Colonic mucosa (tissue), 4 donors: ENCODE data around the gene YWHAE. TPM values are rescaled to one million over a fixed set of nuclear protein-coding genes. Genes with fewer than 3 reads are reported as not detected.
"Not testable (repeated sequence)": the region's sequence is repeated elsewhere in the genome, so short reads cannot be mapped to it uniquely, and the experiment has no call there.

ENCODE experiments used
- DNase-seq: peaks from one replicate; pipeline ENCODE4 v3.0.0-alpha.2; 2020
- H3K27ac ChIP-seq: fragments of 200-600 bp; one replicate; pipeline ENCODE4 v1.8.0; 2021
- H3K27me3 ChIP-seq: fragments of 200-600 bp; one replicate; pipeline ENCODE4 v1.8.0; 2021
- H3K36me3 ChIP-seq: fragments of 200-600 bp; one replicate; pipeline ENCODE4 v1.8.0; 2021
- H3K4me1 ChIP-seq: fragments of 200-600 bp; one replicate; pipeline ENCODE4 v1.8.0; 2021; ENCODE audit warnings: mild to moderate bottlenecking
- H3K4me3 ChIP-seq: fragments of 200-600 bp; one replicate; pipeline ENCODE4 v1.8.0; 2021
- H3K9ac ChIP-seq, 2 donors: one replicate each; pipeline ENCODE4 v1.7.0; 2013; ENCODE audit warnings: control low read depth in 2 of 2, low read depth in 2 of 2, low read length in 2 of 2
- H3K9me3 ChIP-seq: fragments of 200-600 bp; one replicate; pipeline ENCODE4 v1.8.0; 2021
- intact Hi-C: fragments of 100-400 bp; cut with DNase I; formaldehyde crosslinking; loops from one replicate; pipeline ENCODE4 v1.14.1; 2022
- total RNA-seq, 2 donors: library from RNA; stranded (reverse); fragmentation: NEBNext Ultra II Directional in 1 of 2; extraction: Animal tissue kit (Norgen Biotek cat#: 25700) in 1 of 2; gene quantifications; one replicate each; pipeline ENCODE4 v1.2.1, GENCODE V29; 2021
- TF ChIP-seq, protein P1 (sequence below): fragments of 200-600 bp; IDR thresholded peaks from one replicate; pipeline ENCODE4 v1.8.0; 2022; ENCODE audit warnings: antibody characterized with exemption, mild to moderate bottlenecking
- donor health status: healthy.
- donor health status: DM: no; HTN: no; CAD: no.
- donor health status: DM: no; HTN: no; CAD: no.

YWHAE gene
- total RNA-seq, 2 donors from 2014 or later, result 533 to 644 TPM

DNA sequence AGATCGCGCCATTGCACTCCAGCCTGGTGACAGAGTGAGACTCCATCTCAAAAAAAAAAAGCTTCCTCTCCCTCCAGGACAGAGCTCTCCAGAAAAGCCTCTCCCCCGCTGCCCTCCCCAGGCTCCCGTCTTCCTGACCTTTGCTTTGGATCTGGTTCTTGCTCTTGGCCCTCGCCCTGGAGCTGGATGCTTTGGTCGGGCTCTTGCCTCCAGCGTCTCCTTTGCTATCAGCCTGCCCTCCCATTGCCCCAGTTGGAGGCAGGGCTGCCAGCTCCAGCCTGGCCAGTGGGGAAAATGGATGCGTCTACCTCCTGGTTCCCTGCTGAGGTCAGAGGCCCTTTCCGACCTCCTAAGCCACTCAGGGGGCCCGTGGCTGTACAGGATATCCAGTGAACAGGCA, 84.6 kb downstream of the YWHAE start:
- intact Hi-C loops, result no loop called here
- TF ChIP-seq, protein P1, sequence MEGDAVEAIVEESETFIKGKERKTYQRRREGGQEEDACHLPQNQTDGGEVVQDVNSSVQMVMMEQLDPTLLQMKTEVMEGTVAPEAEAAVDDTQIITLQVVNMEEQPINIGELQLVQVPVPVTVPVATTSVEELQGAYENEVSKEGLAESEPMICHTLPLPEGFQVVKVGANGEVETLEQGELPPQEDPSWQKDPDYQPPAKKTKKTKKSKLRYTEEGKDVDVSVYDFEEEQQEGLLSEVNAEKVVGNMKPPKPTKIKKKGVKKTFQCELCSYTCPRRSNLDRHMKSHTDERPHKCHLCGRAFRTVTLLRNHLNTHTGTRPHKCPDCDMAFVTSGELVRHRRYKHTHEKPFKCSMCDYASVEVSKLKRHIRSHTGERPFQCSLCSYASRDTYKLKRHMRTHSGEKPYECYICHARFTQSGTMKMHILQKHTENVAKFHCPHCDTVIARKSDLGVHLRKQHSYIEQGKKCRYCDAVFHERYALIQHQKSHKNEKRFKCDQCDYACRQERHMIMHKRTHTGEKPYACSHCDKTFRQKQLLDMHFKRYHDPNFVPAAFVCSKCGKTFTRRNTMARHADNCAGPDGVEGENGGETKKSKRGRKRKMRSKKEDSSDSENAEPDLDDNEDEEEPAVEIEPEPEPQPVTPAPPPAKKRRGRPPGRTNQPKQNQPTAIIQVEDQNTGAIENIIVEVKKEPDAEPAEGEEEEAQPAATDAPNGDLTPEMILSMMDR, result no peak
- DNase-seq, result no peak
- H3K4me1 ChIP-seq, result no peaks in the 10 kb centered on the region
- H3K27me3 ChIP-seq, result no peaks in the 10 kb centered on the region
- no peak overlapping the region for H3K9ac ChIP-seq
- H3K36me3 ChIP-seq, result no peaks in the 10 kb centered on the region
- no peaks in the 10 kb centered on the region for H3K9me3 ChIP-seq
- H3K27ac ChIP-seq, result no peak overlapping the region
- H3K4me3 ChIP-seq, result no peak overlapping the region

DNA sequence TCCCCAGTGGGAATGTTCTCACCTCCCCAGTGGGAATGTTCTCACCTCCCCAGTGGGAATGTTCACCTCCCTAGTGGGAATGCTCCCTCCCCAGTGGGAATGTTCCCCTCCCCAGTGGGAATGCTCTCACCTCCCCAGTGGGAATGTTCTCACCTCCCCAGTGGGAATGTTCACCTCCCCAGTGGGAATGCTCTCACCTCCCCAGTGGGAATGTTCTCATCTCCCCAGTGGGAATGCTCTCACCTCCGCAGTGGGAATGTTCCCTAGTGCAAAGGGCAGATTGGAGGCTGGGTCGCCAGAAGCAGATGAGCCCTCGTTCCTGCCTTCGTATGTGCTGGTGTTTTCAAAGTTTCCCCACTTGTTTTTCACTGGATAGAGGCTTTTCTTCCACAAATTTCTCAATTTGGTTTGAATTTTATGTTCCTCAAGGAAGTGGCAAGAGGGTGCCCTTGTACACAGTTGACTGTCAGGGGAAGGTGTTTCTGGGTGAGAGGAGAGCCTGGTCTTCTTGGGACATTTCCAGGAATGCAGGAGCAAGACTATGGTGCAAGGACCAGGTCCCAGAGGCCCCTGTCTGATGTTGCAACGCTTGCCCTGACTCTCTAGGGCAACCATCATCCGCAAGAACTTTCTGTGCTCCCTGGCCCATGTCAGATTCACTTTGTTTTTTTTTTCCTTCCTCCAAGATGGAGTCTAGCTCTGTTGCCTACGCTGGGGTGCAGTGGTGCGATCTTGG, 86.6 kb downstream of the YWHAE start:
- Histone ChIP-seq H3K4me3 (no peak overlapping the region), H3K9me3 (no peaks in the 10 kb centered on the region), H3K36me3 (no peaks in the 10 kb centered on the region), H3K4me1 (no peaks in the 10 kb centered on the region), H3K27me3 (no peaks in the 10 kb centered on the region), H3K27ac (no peak overlapping the region), H3K9ac (no peak overlapping the region)
- intact Hi-C loops, result no loop called here
- TF ChIP-seq, protein P1, result no peak
- DNase-seq, result no peak

DNA sequence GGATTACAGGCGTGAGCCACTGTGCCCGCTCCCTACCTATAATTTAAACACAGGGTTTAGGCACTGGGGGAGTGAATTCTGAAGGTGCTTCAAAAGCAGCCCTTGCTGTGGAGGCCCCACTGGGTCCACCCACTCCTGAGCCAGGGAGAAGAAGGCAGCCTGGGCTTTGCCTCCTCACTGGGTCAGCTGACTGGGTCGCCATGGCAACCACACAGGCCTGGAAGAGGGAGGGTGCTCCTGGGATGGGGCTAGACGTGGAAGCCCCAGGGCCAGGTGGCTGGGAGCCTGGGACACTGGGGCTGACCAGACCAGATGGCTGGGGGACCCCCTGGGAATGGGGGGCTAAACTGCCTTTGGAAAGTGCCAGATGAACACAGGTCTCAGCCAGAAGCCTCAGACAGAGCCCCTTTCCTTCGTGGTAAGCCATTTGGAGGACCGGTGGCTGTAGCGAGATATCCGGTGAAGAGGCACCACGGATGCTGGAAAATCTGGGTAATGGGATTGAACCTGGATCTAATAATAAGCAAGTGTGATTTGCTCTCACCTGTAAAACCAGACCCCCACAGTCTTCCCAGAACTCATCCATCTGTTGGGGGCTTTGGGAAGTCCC, 87.7 kb downstream of the YWHAE start:
- H3K9ac ChIP-seq, result no peak overlapping the region
- H3K36me3 ChIP-seq, result no peaks in the 10 kb centered on the region
- H3K4me1 ChIP-seq, result no peaks in the 10 kb centered on the region
- H3K9me3 ChIP-seq, result no peaks in the 10 kb centered on the region
- TF ChIP-seq, protein P1, result no peak
- H3K27ac ChIP-seq, result no peak overlapping the region
- DNase-seq, result no peak
- H3K4me3 ChIP-seq, result no peak overlapping the region
- intact Hi-C loops, result no loop called here
- H3K27me3 ChIP-seq, result no peaks in the 10 kb centered on the region

DNA sequence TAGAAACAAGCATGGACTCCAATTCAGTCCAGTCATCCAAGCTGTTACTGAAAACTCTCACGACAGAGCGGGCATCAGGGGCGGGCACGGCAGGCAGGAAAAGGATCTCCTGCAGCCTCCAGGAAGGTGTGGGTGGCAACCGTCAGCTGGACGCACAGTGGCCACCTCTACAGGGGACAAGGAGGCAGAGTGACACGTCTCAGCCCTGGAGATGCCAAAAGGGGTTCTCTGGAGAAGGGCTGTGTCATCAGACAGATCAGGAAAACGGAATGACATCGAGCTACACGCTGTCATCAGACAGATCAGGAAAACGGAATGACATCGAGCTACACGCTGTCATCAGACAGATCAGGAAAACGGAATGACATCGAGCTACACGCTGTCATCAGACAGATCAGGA, 92.2 kb downstream of the YWHAE start:
- intact Hi-C loops, H3K9me3 ChIP-seq, H3K36me3 ChIP-seq, H3K4me1 ChIP-seq, H3K27me3 ChIP-seq, H3K9ac ChIP-seq, DNase-seq, H3K27ac ChIP-seq, H3K4me3 ChIP-seq: not testable (repeated sequence)

DNA sequence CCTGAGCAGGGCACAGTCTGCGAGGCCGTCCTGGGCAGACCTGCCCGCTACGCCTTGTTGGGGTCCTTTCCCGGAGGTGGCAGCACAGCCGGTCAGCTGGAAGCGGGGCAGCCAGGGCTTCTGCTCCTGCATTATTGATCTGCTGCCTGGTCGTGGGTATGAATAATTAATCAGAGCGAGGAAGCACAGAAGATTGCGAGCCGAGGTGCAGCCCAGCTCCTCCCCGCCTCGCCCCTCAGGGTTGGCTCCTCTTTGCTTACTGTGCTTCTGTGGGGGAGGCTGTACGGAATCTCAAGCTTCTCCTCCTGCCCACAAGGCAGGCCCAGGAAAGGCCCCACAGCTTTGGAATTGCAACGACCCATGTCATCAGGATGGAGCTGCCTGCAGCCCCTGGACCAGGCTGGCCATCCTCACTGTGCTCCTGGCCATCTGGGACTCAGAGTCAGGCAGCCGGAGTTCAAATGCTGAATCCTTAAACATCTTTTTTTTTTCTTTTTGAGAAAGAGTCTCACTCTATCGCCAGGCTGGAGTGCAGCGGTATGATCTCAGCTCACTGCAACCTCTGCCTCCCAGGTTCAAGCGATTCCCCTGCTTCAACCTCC, 95.0 kb downstream of the YWHAE start:
- H3K4me1 ChIP-seq, result no peaks in the 10 kb centered on the region
- TF ChIP-seq, protein P1, result no peak
- H3K9me3 ChIP-seq, result no peaks in the 10 kb centered on the region
- no peak overlapping the region for H3K9ac ChIP-seq
- H3K27me3 ChIP-seq, result no peaks in the 10 kb centered on the region
- intact Hi-C loops, result no loop called here
- no peaks in the 10 kb centered on the region for H3K36me3 ChIP-seq
- H3K27ac ChIP-seq, result no peak overlapping the region
- no peak overlapping the region for H3K4me3 ChIP-seq
- DNase-seq, result no peak

DNA sequence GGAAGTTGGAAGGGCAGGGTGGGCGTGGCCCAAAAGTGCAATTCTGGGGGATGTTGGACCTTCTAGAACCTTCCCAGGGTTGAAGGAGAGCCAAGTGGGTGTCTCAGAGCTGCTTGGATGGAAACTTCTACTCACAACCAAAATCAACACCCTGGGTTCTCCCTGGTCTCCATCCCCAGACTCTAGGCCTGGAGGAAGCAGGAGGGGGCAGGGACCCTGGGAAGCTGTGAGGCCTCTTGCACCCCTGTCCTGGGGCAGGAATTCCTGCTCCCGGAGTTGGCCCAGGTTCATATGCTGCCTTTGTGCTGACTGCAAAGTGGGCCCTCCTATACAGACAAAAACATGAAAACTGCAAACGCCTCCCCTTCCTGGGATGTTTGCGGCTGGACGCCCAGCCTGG, 95.5 kb downstream of the YWHAE start:
- TF ChIP-seq, protein P1, result no peak
- Histone ChIP-seq H3K9me3 (no peaks in the 10 kb centered on the region), H3K4me1 (no peaks in the 10 kb centered on the region), H3K4me3 (no peak overlapping the region), H3K9ac (no peak overlapping the region), H3K27me3 (no peaks in the 10 kb centered on the region), H3K27ac (no peak overlapping the region), H3K36me3 (no peaks in the 10 kb centered on the region)
- no peak for DNase-seq
- intact Hi-C loops, result no loop called here
